ENCODE results near the gene AK4.

AK4 gene

DNA sequence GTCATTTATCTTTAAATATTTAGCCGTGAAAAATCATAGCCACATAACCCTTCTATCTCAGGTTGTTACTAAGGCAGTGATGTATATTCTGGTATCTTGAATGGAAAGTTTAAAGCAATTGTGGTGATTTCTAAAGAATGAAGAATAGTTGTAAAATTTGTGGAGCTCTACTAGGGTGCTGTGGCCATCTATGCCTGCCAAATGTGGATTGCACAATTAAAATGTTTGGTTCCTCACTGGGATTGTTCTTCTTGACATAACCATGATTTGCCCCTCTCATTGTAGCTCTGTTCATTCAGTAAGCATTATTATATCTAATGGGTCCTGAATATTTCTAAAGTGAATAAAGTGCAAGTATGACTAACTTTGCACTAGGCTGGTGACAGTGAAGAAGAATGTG is 50.1 kb downstream of the AK4 start:
- Histone ChIP-seq H4K20me1 (ENCODE audit: low read depth, low read length) (no peaks in the 10 kb centered on the region), H3K9me2 (replicated peaks; ENCODE audit: insufficient read depth, low read length) (no peaks in the 10 kb centered on the region), H3F3A (ENCODE audit: insufficient read depth) (no peaks in the 10 kb centered on the region), H3K27ac (ENCODE audit: low read depth, low read length) (no peak overlapping the region), H3K36me3 (ENCODE audit: low read length) (no peaks in the 10 kb centered on the region), H3K9ac (ENCODE audit: low read length) (no peak overlapping the region), H3K79me2 (ENCODE audit: insufficient read depth, low read length) (no peaks in the 10 kb centered on the region), H3K4me2 (ENCODE audit: low read depth, low read length, poor library complexity, severe bottlenecking) (no peak overlapping the region), H3K9me3 (ENCODE audit: insufficient read depth, low read length) (no peaks in the 10 kb centered on the region), H3K27me3 (ENCODE audit: low read length) (no peaks in the 10 kb centered on the region), H2AFZ (ENCODE audit: low read depth, low read length, severe bottlenecking) (no peak overlapping the region), H3K4me3 (ENCODE audit: insufficient read depth, low read length, poor library complexity, severe bottlenecking) (no peak overlapping the region)
- TF ChIP-seq EZH2phosphoT487 (conservative IDR thresholded peaks at IDR 0.05; ENCODE audit: low read length): no peak

- Histone ChIP-seq H3K9ac (ENCODE audit: low read length) (no peak overlapping the region), H3K36me3 (ENCODE audit: low read length) (no peaks in the 10 kb centered on the region), H3K9me3 (ENCODE audit: insufficient read depth, low read length) (no peaks in the 10 kb centered on the region), H3K27ac (ENCODE audit: low read depth, low read length) (no peak overlapping the region), H3K79me2 (ENCODE audit: insufficient read depth, low read length) (no peaks in the 10 kb centered on the region), H3K4me2 (ENCODE audit: low read depth, low read length, poor library complexity, severe bottlenecking) (no peak overlapping the region), H3K4me3 (ENCODE audit: insufficient read depth, low read length, poor library complexity, severe bottlenecking) (no peak overlapping the region), H3K27me3 (ENCODE audit: low read length) (no peaks in the 10 kb centered on the region), H3F3A (ENCODE audit: insufficient read depth) (no peaks in the 10 kb centered on the region), H4K20me1 (ENCODE audit: low read depth, low read length) (0 out of 2 replicates have a peak, but pooled peaks cover 4% of the 10 kb centered on the region), H2AFZ (ENCODE audit: low read depth, low read length, severe bottlenecking) (no peak overlapping the region), H3K9me2 (replicated peaks; ENCODE audit: insufficient read depth, low read length) (no peaks in the 10 kb centered on the region)
- TF ChIP-seq EZH2phosphoT487 (conservative IDR thresholded peaks at IDR 0.05; ENCODE audit: low read length): no peak
Measured at GRCh38 chr1:65200411-65200810, 52.4 kb downstream of the AK4 start.

DNA sequence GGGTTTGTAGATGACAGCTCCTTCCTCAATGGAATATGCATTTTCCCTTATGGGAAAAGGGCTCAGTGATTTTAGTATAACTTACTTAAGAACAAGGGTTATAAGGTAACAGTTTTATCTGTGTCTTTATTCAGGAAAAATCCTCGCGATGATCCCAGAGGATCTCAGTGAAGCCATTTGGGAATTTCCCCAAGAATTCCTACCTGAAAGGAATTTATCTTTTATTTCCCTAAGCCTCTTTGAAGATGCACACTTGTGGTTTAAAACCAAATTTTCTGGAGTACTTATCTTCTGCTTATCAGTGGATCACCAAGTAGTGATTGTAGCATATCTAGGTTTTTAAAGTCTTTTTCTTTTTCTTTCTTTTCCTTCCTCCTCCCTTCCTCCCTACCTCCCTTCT is 58.8 kb downstream of the AK4 start:
- H3K9me2 ChIP-seq (replicated peaks; ENCODE audit: insufficient read depth, low read length): no peaks in the 10 kb centered on the region
- 0 out of 2 replicates have a peak, but pooled peaks cover 4% of the 10 kb centered on the region for H4K20me1 ChIP-seq (ENCODE audit: low read depth, low read length)
- no peaks in the 10 kb centered on the region for H3K79me2 ChIP-seq (ENCODE audit: insufficient read depth, low read length)
- H3K4me3 ChIP-seq (ENCODE audit: insufficient read depth, low read length, poor library complexity, severe bottlenecking): no peak overlapping the region
- H2AFZ ChIP-seq (ENCODE audit: low read depth, low read length, severe bottlenecking): no peak overlapping the region
- H3K9ac ChIP-seq (ENCODE audit: low read length): no peak overlapping the region
- H3K9me3 ChIP-seq (ENCODE audit: insufficient read depth, low read length): no peaks in the 10 kb centered on the region
- no peaks in the 10 kb centered on the region for H3K36me3 ChIP-seq (ENCODE audit: low read length)
- no peaks in the 10 kb centered on the region for H3K27me3 ChIP-seq (ENCODE audit: low read length)
- no peak overlapping the region for H3K27ac ChIP-seq (ENCODE audit: low read depth, low read length)
- TF ChIP-seq EZH2phosphoT487 (conservative IDR thresholded peaks at IDR 0.05; ENCODE audit: low read length) (no peak), CTCF (IDR thresholded peaks at IDR 0.05; ENCODE audit: insufficient read depth, low read length, poor library complexity, severe bottlenecking) (no peak)
- H3F3A ChIP-seq (ENCODE audit: insufficient read depth): no peaks in the 10 kb centered on the region
- H3K4me2 ChIP-seq (ENCODE audit: low read depth, low read length, poor library complexity, severe bottlenecking): no peak overlapping the region

DNA sequence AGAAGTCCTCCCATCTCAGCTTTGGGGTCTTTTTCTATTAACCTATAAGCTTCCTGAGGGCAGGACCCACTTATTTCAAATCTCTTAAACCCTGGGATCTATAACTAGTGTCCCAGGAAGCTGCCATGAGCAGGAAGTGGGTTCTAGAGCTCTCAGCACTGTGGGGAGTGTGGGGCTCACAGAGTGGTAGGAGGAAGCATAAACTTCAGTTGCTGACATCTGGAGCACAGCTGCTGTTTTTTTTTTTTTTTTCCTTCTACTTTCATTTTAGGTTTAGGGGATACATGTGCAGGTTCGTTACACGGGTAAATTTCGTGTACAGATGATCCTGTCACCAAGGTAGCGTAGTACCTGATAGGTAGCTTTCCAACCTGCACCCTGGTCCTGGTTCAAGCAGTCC is 59.3 kb downstream of the AK4 start:
- Histone ChIP-seq H3K4me2 (ENCODE audit: low read depth, low read length, poor library complexity, severe bottlenecking) (no peak overlapping the region), H3K9ac (ENCODE audit: low read length) (no peak overlapping the region), H3K9me3 (ENCODE audit: insufficient read depth, low read length) (no peaks in the 10 kb centered on the region), H3F3A (ENCODE audit: insufficient read depth) (no peaks in the 10 kb centered on the region), H2AFZ (ENCODE audit: low read depth, low read length, severe bottlenecking) (no peak overlapping the region), H3K9me2 (replicated peaks; ENCODE audit: insufficient read depth, low read length) (no peaks in the 10 kb centered on the region), H4K20me1 (ENCODE audit: low read depth, low read length) (0 out of 2 replicates have a peak, but pooled peaks cover 4% of the 10 kb centered on the region), H3K79me2 (ENCODE audit: insufficient read depth, low read length) (no peaks in the 10 kb centered on the region), H3K27me3 (ENCODE audit: low read length) (no peaks in the 10 kb centered on the region), H3K4me3 (ENCODE audit: insufficient read depth, low read length, poor library complexity, severe bottlenecking) (no peak overlapping the region), H3K27ac (ENCODE audit: low read depth, low read length) (no peak overlapping the region), H3K36me3 (ENCODE audit: low read length) (no peaks in the 10 kb centered on the region)
- TF ChIP-seq EZH2phosphoT487 (conservative IDR thresholded peaks at IDR 0.05; ENCODE audit: low read length): no peak
- no peak for TF ChIP-seq CTCF (IDR thresholded peaks at IDR 0.05; ENCODE audit: insufficient read depth, low read length, poor library complexity, severe bottlenecking)

Data from SU-DHL-6 (cell line).